Measurements from ENCODE around the gene CRIP3.

CRIP3 gene

DNA sequence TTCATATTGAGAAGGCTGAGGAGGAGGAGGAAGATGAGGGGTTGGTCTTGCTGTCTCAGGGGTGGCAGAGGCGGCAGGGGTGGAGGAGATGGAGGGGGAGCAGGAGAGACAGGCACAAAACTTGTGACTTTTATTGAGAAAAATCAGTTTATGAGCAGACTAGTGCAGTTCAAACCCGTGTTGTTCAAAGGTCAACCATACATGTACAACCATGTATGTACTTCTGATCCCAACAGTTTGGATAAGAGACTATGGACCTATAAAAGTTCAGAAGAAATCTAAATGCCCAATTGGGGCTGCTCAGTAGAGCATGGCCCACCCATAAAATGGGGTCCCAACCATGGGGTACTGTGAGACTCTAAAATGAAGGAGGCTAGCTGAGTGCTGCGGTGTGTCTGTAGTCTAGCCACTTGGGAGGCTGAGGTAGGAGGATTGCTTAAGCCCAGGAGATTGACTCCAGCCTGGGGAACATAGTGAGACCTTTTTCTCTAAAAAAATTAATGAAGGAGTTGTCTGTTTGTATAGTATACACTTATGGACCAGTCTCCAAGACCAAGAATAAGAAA, 18.2 kb downstream of the CRIP3 start:
- TF ChIP-seq, protein P1, sequence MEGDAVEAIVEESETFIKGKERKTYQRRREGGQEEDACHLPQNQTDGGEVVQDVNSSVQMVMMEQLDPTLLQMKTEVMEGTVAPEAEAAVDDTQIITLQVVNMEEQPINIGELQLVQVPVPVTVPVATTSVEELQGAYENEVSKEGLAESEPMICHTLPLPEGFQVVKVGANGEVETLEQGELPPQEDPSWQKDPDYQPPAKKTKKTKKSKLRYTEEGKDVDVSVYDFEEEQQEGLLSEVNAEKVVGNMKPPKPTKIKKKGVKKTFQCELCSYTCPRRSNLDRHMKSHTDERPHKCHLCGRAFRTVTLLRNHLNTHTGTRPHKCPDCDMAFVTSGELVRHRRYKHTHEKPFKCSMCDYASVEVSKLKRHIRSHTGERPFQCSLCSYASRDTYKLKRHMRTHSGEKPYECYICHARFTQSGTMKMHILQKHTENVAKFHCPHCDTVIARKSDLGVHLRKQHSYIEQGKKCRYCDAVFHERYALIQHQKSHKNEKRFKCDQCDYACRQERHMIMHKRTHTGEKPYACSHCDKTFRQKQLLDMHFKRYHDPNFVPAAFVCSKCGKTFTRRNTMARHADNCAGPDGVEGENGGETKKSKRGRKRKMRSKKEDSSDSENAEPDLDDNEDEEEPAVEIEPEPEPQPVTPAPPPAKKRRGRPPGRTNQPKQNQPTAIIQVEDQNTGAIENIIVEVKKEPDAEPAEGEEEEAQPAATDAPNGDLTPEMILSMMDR (IDR thresholded peaks at IDR 0.05; ENCODE audit: extremely low read depth, insufficient read depth, missing control alignments): no peak
- in situ Hi-C loops (cut with MboI; ENCODE audit: low pct_unique_long_range_greater_than_20kb, low sequenced_read_pairs, unreplicated experiment): no loop called here
- no peak for DNase-seq (ENCODE audit: low spot score)

DNA sequence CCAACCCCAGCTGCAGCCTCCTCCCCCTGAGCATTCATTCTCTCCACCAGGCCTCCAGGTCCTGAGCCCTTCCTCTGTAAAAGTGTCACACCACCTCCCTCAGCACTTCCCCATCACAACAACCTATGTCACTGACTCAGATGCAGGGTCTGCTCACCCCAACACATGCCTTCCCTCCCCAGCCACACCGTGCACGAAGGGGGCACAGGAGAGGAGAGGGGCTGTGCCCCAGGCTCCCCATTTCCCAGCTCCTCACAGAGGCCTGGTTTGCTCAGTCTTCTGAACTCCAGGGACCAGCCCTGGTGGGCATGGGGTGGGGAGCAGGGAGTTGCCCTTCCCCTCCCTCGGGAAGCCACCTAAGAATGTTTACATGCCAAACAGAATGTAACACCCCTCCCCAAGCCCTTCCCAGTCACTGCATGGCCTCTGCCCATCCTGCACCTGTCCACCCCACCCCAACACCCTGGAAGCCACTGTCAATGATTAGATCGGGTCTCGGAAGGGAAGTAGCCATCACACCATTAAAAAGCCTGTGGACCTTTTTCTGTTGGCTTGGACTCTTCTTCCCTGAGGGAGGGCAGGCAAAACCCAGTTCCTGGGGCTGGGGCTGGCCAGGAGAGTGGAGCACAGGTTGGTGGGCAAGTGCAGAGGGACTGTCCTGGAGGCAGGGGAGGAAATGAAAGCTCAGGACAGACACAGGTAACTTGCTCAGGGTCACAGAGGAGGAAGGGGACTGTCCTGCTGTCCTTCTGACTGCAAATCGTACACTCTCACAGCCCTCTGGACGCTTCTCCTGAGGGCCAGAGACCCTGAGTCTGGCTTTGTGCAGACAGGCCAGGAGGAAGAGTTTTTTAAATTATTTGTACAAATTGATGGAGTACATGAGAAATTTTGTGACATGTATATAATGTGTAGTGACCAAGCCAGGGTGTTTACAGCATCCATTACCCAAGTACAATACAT, 20.6 kb downstream of the CRIP3 start:
- in situ Hi-C loops (cut with MboI; ENCODE audit: low pct_unique_long_range_greater_than_20kb, low sequenced_read_pairs, unreplicated experiment): no loop called here
- DNase-seq (ENCODE audit: low spot score): no peak
- TF ChIP-seq, protein P1 (IDR thresholded peaks at IDR 0.05; ENCODE audit: extremely low read depth, insufficient read depth, missing control alignments): no peak

DNA sequence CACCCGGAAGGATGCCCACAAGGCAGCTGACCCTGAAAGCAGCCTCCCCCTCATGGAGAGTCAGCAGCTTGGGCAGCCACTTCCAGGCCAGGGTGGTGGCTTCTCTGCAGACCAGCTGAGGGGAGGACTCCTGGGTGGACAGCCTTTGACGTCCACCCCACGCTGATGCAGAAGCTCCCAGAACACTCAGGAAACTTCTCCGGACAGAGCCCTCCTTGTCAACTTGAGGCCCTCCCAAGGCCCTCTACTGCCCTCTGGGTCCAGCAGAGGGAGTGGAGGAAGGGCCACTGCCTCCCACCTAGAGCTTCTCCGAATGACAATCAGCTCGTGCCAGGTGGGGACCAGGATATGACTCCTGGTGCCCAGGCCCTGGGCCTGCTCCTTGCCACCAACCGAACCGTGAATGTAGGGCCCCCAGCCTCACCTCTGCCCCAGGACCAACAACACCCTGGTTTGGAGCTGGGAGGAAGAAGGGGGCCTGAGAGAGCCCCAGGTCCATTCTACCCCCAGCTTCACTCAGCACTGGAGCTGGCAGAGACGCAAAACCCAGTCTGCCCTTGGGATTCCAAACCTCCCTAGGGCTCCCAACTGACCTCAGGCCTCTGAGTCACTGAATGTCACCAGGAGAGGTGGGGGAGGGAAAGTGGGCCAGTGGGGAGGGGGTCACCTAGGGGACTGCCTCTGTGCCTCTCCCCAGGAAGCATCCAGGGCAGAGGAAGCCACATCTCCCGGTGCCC, 21.5 kb downstream of the CRIP3 start:
- DNase-seq (ENCODE audit: low spot score): no peak
- TF ChIP-seq, protein P1 (IDR thresholded peaks at IDR 0.05; ENCODE audit: extremely low read depth, insufficient read depth, missing control alignments): no peak
- in situ Hi-C loops (cut with MboI; ENCODE audit: low pct_unique_long_range_greater_than_20kb, low sequenced_read_pairs, unreplicated experiment): no loop called here

DNA sequence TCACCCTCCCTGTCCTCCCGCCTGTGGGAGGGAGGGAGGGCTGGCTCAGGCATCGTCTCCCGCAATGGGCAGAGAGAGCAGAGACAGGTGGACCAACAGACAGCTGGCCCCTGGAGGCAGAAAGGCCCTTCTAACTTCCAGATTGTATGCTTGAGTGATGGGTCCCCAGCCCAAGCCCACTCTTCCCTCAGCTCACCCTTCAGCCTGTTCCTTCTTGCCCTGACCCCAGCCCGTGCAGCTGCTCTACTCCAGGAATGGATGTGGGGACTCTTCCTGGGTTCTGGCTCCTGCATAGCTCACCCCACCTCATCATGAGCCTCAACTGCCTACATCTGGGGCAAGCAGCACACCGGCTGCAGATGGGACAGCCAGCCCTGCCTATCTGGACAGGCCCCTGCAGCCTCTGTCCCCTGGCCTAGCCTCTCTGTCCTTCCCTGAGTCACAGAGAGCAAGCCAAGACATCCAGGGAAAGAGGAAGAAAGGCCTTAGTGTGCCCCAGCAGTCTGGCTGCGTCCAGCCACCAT, 22.1 kb downstream of the CRIP3 start:
- DNase-seq (ENCODE audit: low spot score): no peak
- in situ Hi-C loops (cut with MboI; ENCODE audit: low pct_unique_long_range_greater_than_20kb, low sequenced_read_pairs, unreplicated experiment): no loop called here
- TF ChIP-seq, protein P1 (IDR thresholded peaks at IDR 0.05; ENCODE audit: extremely low read depth, insufficient read depth, missing control alignments): no peak

DNA sequence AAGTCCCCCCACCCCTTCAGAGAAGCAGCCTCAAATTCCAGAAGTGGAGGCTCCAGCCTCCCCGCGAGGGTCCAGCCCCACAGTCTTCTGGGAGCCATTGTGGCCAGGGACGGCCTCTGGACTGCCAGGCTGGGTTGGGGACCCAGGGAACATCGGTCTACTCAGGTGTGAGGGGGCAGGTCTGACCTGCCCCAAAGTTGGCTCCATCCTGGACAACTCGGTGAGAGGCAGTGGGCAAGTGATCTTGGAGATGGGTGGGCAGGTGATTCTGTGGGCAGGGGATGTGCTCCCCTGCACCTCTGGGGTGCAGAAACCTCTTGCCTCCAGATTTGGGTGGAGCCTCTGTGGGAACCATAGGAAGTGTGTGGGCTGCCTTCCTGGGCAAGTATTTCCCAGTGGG, 22.8 kb downstream of the CRIP3 start:
- TF ChIP-seq, protein P1 (IDR thresholded peaks at IDR 0.05; ENCODE audit: extremely low read depth, insufficient read depth, missing control alignments): no peak
- no peak for DNase-seq (ENCODE audit: low spot score)
- in situ Hi-C loops (cut with MboI; ENCODE audit: low pct_unique_long_range_greater_than_20kb, low sequenced_read_pairs, unreplicated experiment): no loop called here

Measured in GM13977 (cell line).